PC-9 (cell line): ENCODE measurements around the gene ZNF597. TPM values are rescaled to one million over a fixed set of nuclear protein-coding genes. Genes with fewer than 3 reads are reported as not detected.

Experiments
- BruUV-seq: library from RNA; stranded (reverse); fragments of 400-500 nt; replicated peaks from 2 replicates; lab custom pipeline; 2021; lab: Mats Ljungman, UMichigan
- CTCF ChIA-PET: fragments of 300-600 bp; sonication (Branson Sonifier 250); formaldehyde crosslinking; loops from one replicate; lab custom pipeline; 2022; ENCODE audit warnings: antibody characterized with exemption; lab: Charles Lee
- POLR2A ChIA-PET: fragments of 300-600 bp; sonication (Branson Sonifier 250); formaldehyde crosslinking; loops from one replicate; lab custom pipeline; 2022; ENCODE audit warnings: antibody characterized with exemption; ENCODE audit not compliant: unreplicated experiment; lab: Charles Lee
- DNase-seq, 2 experiments: peaks; one replicate each; pipeline versions ENCODE4 v3.0.0 to v3.0.0-alpha.2; 2015 to 2022; ENCODE audit warnings: mixed read lengths in 1 of 2
- H2AFZ ChIP-seq: fragments of 200-600 bp; sonication (generic); 2 replicates; pipeline ENCODE4 v1.8.1; 2017; ENCODE audit warnings: antibody characterized with exemption
- H3F3A ChIP-seq: fragments of 200-600 bp; sonication (generic); 2 replicates; pipeline ENCODE4 v1.8.1; 2017; ENCODE audit warnings: antibody characterized with exemption, mild to moderate bottlenecking, low read depth; ENCODE audit not compliant: insufficient read depth
- H3K27ac ChIP-seq: fragments of 200-600 bp; sonication (generic); 2 replicates; pipeline ENCODE4 v1.6.1; 2016; ENCODE audit warnings: mixed run types
- H3K27me3 ChIP-seq: fragments of 200-600 bp; sonication (generic); 2 replicates; pipeline ENCODE4 v1.6.1; 2016; ENCODE audit warnings: low read depth, mixed run types; ENCODE audit not compliant: insufficient read depth
- H3K36me3 ChIP-seq: fragments of 200-600 bp; sonication (generic); 2 replicates; pipeline ENCODE4 v1.6.1; 2016; ENCODE audit warnings: low read depth, mixed run types
- H3K4me1 ChIP-seq: fragments of 200-600 bp; sonication (generic); replicated peaks from 2 replicates; pipeline ENCODE4 v1.6.1; 2016; ENCODE audit warnings: mixed run types; ENCODE audit not compliant: insufficient read depth
- H3K4me2 ChIP-seq: fragments of 200-600 bp; sonication (generic); 2 replicates; pipeline ENCODE4 v1.6.1; 2017; ENCODE audit warnings: mixed run types
- H3K4me3 ChIP-seq: fragments of 200-600 bp; sonication (generic); 2 replicates; pipeline ENCODE4 v1.6.1; 2016; ENCODE audit warnings: mixed run types
- H3K79me2 ChIP-seq: fragments of 200-600 bp; sonication (generic); 2 replicates; pipeline ENCODE4 v1.6.1; 2017; ENCODE audit warnings: low read depth, mixed run types
- H3K9me2 ChIP-seq: fragments of 200-600 bp; sonication (generic); 2 replicates; pipeline ENCODE4 v1.8.1; 2017; ENCODE audit warnings: mild to moderate bottlenecking; ENCODE audit not compliant: insufficient read depth
- H3K9me3 ChIP-seq: fragments of 200-600 bp; sonication (generic); 2 replicates; pipeline ENCODE4 v1.8.1; 2016; ENCODE audit warnings: low read depth; ENCODE audit not compliant: insufficient read depth
- H4K20me1 ChIP-seq: fragments of 200-600 bp; sonication (generic); 2 replicates; pipeline ENCODE4 v1.8.1; 2017; ENCODE audit not compliant: insufficient read depth
- EZH2 ChIP-seq: fragments of 200-600 bp; sonication (generic); IDR thresholded peaks from 2 replicates; pipeline ENCODE4 v1.8.0; 2017; ENCODE audit warnings: antibody characterized with exemption, low read depth
- intact Hi-C: fragments of 100-400 bp; cut with micrococcal nuclease; formaldehyde crosslinking; loops from one replicate; pipeline ENCODE4 v1.10.0; 2022; ENCODE audit not compliant: unreplicated experiment
- total RNA-seq: library from RNA; stranded (reverse); gene quantifications from 2 replicates; pipeline ENCODE4 v1.2.3, GENCODE V29; 2021
- TF ChIP-seq, protein P1 (sequence below): fragments of 200-600 bp; sonication (generic); conservative IDR thresholded peaks from 2 replicates; pipeline ENCODE4 v1.6.1; 2017; ENCODE audit warnings: mixed run types, antibody characterized with exemption, mild to moderate bottlenecking, moderate library complexity

Gene ZNF597
- total RNA-seq, 1 experiment from 2014 or later, result 1.5 TPM

GRCh38 chr16:3400446-3400778, 42.9 kb downstream of the ZNF597 start:
- ChIA-PET CTCF (no interaction called here), POLR2A (interaction anchor here (0.5 to 0.6 kb wide), 2 partner anchors 250 to 381 kb away, joined by 3 to 6 read pairs; partner anchors contain the start of gene TNFRSF12A)
- Histone ChIP-seq H3K27me3 (no peaks in the 10 kb centered on the region), H4K20me1 (no peaks in the 10 kb centered on the region), H3F3A (peaks cover 11% of the 10 kb centered on the region; the same call in 1 of the 2 replicates), H2AFZ (peak overlapping the region; percentile 96), H3K79me2 (peaks cover 23% of the 10 kb centered on the region), H3K9me2 (no peaks in the 10 kb centered on the region), H3K27ac (peak overlapping the region; percentile 40; the same call in 1 of the 2 replicates), H3K4me2 (peak overlapping the region; percentile 77), H3K36me3 (peaks cover 32% of the 10 kb centered on the region), H3K9me3 (peaks cover 12% of the 10 kb centered on the region), H3K4me1 (peaks cover 12% of the 10 kb centered on the region; the same call in 1 of the 2 replicates), H3K4me3 (peak overlapping the region; percentile 74)
- intact Hi-C loops, result loop anchor here (2.0 to 5.0 kb wide), 5 partner anchors 56 to 250 kb away; partner anchors contain the start of genes CLUAP1, TIGD7, ZNF263 and ZNF75A
- no peak for TF ChIP-seq EZH2
- TF ChIP-seq, protein P1, sequence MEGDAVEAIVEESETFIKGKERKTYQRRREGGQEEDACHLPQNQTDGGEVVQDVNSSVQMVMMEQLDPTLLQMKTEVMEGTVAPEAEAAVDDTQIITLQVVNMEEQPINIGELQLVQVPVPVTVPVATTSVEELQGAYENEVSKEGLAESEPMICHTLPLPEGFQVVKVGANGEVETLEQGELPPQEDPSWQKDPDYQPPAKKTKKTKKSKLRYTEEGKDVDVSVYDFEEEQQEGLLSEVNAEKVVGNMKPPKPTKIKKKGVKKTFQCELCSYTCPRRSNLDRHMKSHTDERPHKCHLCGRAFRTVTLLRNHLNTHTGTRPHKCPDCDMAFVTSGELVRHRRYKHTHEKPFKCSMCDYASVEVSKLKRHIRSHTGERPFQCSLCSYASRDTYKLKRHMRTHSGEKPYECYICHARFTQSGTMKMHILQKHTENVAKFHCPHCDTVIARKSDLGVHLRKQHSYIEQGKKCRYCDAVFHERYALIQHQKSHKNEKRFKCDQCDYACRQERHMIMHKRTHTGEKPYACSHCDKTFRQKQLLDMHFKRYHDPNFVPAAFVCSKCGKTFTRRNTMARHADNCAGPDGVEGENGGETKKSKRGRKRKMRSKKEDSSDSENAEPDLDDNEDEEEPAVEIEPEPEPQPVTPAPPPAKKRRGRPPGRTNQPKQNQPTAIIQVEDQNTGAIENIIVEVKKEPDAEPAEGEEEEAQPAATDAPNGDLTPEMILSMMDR, result no peak
- BruUV-seq, result TSS peak; percentile 50
- DNase-seq, result no peak

DNA sequence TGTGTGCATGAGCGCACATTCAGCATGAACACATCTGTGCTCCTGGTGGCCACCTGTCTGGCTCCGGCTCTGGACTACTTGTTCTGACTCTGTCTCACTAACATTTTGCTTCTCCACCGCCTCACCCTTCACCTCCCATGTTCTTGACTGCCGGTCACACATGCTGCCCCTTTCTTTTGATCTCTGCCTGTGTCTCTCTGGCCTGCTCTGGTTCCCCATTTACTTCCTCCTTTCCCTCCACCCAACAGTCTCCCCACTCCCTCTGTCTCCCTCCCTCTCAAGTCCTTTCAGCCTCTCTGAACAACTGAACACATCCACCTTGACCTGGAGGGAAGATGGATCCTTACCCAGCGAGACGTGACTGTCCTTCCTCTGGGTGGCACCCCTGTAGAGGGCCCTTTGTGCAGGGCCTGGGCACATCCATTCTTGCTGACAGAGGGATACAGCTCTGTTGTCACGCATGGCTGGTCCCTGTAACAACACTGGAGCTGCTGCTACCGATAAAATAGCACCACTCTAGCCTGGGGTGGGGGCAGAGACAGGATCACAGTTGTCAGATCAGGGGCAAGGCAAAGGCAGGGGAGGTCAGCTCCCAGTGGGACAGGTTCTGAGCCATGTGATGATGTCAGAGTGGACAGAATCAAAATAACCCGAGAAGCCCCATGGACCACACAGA, 53.5 kb downstream of the ZNF597 start:
- ChIA-PET POLR2A (interaction anchor here (0.7 kb wide), 1 partner anchor 740 kb away, joined by 3 read pairs; no protein-coding TSS in a partner anchor), CTCF (no interaction called here)
- H3K79me2 ChIP-seq, result no peaks in the 10 kb centered on the region
- no peak for TF ChIP-seq EZH2
- TF ChIP-seq, protein P1, result no peak
- no peak overlapping the region for H3K4me2 ChIP-seq
- no peak overlapping the region for H3K4me3 ChIP-seq
- no TSS peak for BruUV-seq
- DNase-seq, result no peak
- no peaks in the 10 kb centered on the region for H3K27me3 ChIP-seq
- H3K27ac ChIP-seq, result no peak overlapping the region
- peaks cover 14% of the 10 kb centered on the region for H3K9me3 ChIP-seq
- intact Hi-C loops, result no loop called here
- H3K36me3 ChIP-seq, result peaks cover 37% of the 10 kb centered on the region
- H3F3A ChIP-seq, result no peaks in the 10 kb centered on the region
- H2AFZ ChIP-seq, result no peak overlapping the region
- H4K20me1 ChIP-seq, result no peaks in the 10 kb centered on the region
- no peaks in the 10 kb centered on the region for H3K4me1 ChIP-seq
- no peaks in the 10 kb centered on the region for H3K9me2 ChIP-seq

DNA sequence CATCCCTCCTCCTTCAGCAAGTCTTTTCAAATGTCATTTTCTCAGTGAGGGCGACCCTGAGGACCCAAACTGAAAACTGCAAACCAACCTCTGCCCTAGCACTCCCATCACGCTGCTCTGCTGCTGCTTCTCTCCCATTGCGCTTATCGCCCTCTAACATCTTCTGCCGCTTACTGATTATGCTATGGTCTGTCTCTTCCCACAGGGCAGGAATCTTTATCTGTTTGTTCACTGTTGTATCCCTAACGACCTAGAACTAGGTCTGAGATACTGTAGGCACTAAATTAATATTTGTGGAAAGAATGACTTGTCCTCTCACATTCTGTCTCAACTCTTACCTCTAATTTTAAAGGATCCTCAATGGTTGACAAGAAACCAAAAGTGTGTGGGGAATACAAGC, 55.0 kb downstream of the ZNF597 start:
- Histone ChIP-seq H3K4me2 (no peak overlapping the region), H3K4me3 (no peak overlapping the region), H3K27ac (no peak overlapping the region), H3K79me2 (no peaks in the 10 kb centered on the region), H3K9me2 (no peaks in the 10 kb centered on the region), H3F3A (peaks cover 4% of the 10 kb centered on the region), H3K36me3 (peaks cover 44% of the 10 kb centered on the region), H3K27me3 (no peaks in the 10 kb centered on the region), H3K9me3 (peaks cover 27% of the 10 kb centered on the region), H2AFZ (no peak overlapping the region), H4K20me1 (no peaks in the 10 kb centered on the region), H3K4me1 (no peaks in the 10 kb centered on the region)
- intact Hi-C loops, result no loop called here
- POLR2A ChIA-PET, result no interaction called here
- no peak for DNase-seq
- no peak for TF ChIP-seq EZH2
- TF ChIP-seq, protein P1, result no peak
- CTCF ChIA-PET, result no interaction called here
- BruUV-seq, result no TSS peak
